Measurements from ENCODE around the gene TRIM15. TPM values are rescaled to one million over a fixed set of nuclear protein-coding genes. Genes with fewer than 3 reads are reported as not detected.

The TRIM15 gene
- total and polyA plus RNA-seq, 7 donors: 0.28 to 52.0 (median 38.4) TPM; not detected in 2

DNA sequence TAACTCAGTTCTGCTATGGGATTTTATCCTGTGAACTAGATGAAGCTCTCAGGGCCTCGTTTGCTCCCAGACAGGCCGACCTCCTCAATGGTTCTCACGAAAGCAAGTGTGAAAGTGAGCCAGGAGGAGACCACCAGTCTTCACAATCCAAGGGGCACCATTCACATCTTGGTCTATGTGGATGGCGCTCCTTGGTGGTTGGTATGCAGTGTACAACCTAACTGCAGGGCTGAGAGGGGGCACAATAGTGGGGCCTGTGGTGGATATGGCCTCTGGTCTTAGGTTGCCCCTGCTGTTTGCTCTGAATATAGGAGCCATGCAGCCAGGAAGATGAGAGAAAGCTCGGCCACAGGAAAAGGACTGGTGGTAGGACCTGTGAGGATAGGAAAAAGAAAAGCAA, 25.2 kb downstream of the TRIM15 start:
- TF ChIP-seq EP300 (IDR thresholded peaks at IDR 0.05) (no peak), POLR2AphosphoS5 (IDR thresholded peaks at IDR 0.05) (no peak), POLR2A (IDR thresholded peaks at IDR 0.05) (no peak)
- TF ChIP-seq, protein P1, sequence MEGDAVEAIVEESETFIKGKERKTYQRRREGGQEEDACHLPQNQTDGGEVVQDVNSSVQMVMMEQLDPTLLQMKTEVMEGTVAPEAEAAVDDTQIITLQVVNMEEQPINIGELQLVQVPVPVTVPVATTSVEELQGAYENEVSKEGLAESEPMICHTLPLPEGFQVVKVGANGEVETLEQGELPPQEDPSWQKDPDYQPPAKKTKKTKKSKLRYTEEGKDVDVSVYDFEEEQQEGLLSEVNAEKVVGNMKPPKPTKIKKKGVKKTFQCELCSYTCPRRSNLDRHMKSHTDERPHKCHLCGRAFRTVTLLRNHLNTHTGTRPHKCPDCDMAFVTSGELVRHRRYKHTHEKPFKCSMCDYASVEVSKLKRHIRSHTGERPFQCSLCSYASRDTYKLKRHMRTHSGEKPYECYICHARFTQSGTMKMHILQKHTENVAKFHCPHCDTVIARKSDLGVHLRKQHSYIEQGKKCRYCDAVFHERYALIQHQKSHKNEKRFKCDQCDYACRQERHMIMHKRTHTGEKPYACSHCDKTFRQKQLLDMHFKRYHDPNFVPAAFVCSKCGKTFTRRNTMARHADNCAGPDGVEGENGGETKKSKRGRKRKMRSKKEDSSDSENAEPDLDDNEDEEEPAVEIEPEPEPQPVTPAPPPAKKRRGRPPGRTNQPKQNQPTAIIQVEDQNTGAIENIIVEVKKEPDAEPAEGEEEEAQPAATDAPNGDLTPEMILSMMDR (IDR thresholded peaks at IDR 0.05): no peak
- Histone ChIP-seq H3K4me1 (no peaks in the 10 kb centered on the region), H3K27me3 (no peaks in the 10 kb centered on the region), H3K27ac (no peak overlapping the region), H3K4me3 (no peak overlapping the region), H3K36me3 (peaks cover 12 to 79% (median 34%) of the 10 kb centered on the region in 4 donors), H3K9me3 (no peaks in the 10 kb centered on the region)
- 95 to 96% methylated on average over 5 of the region's 5 CpGs for WGBS, 2 donors
- intact Hi-C loops (cut with DNase I): no loop called here
- DNase-seq: no peak

DNA sequence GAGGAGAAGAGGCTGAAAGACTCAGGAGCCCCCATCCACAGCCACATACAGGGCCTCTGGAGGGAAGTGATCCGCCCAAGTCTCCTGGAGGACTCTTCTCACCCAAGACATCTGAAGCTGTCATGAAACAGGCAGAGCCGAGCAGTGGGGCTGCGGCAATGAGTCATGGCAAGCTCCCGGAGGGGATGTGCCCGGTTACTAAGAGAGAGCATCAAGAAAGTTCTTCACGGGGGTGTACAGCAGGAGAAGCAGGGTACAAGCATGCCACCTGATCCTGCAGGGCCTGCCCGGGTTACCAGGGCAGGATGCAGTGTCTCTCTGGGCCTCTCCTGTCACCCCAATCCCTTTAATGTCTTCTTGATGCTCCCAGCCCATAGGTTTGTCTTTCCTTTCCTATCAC, 28.7 kb downstream of the TRIM15 start:
- TF ChIP-seq, protein P1 (IDR thresholded peaks at IDR 0.05): no peak
- TF ChIP-seq POLR2A (IDR thresholded peaks at IDR 0.05) (no peak), POLR2AphosphoS5 (IDR thresholded peaks at IDR 0.05) (no peak), EP300 (IDR thresholded peaks at IDR 0.05) (no peak)
- Histone ChIP-seq H3K36me3 (peaks cover 0 to 86% (median 41%) of the 10 kb centered on the region in 4 donors), H3K4me1 (no peaks in the 10 kb centered on the region), H3K27ac (no peak overlapping the region), H3K27me3 (no peaks in the 10 kb centered on the region), H3K4me3 (no peak overlapping the region), H3K9me3 (no peaks in the 10 kb centered on the region)
- intact Hi-C loops (cut with DNase I): no loop called here
- DNase-seq: no peak
- 92 to 94% methylated on average over 7 of the region's 7 CpGs for WGBS, 2 donors

DNA sequence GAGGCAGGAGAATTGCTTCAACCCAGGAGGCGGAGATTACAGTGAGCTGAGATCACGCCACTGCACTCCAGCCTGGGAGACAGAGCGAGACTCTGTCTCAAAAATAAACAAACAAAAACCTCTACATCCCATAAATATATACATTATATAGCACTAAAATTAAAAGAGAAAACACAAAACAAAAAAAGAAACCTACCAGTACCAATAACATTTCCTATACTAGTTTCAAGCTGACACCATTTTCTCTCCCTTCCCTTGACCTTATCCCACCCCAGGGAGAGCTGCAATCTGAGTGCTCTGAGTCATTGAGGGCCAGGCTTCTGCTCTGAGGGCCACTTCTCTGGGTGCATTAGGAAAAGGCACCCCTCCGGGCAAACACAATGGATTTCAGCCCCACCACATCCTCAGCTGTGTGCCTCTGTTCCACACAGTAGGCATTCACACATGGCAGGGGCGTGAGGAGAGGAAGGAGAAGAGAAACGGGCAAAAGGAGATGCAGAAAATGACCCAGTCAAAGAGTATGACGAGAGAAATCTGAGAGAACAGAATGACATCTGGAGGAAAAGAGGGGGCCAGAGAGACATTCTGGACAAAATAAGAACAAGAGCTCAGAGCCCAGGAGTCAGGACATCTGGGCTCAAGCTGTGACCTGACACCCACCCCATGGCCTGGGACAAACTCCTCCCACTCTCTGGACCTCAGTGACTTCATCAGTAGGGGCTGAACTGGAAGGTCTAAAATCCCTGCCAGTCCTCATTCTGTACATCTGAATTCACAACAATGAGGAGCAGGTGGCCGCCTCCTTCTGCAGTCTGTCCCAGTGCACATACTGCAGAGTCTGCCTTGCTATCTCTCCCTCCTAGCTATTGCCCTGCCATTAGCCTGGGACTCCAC, 31.7 kb downstream of the TRIM15 start:
- Histone ChIP-seq H3K4me3 (no peak overlapping the region), H3K27ac (no peak overlapping the region), H3K27me3 (no peaks in the 10 kb centered on the region), H3K9me3 (no peaks in the 10 kb centered on the region), H3K4me1 (no peaks in the 10 kb centered on the region), H3K36me3 (peaks cover 13 to 85% (median 42%) of the 10 kb centered on the region in 4 donors)
- no peak for TF ChIP-seq POLR2A (IDR thresholded peaks at IDR 0.05)
- TF ChIP-seq EP300 (IDR thresholded peaks at IDR 0.05): no peak
- no peak for TF ChIP-seq POLR2AphosphoS5 (IDR thresholded peaks at IDR 0.05)
- TF ChIP-seq, protein P1 (IDR thresholded peaks at IDR 0.05): no peak
- WGBS, 2 donors: 92 to 93% methylated on average over 8 of the region's 8 CpGs
- intact Hi-C loops (cut with DNase I): no loop called here
- no peak for DNase-seq

DNA sequence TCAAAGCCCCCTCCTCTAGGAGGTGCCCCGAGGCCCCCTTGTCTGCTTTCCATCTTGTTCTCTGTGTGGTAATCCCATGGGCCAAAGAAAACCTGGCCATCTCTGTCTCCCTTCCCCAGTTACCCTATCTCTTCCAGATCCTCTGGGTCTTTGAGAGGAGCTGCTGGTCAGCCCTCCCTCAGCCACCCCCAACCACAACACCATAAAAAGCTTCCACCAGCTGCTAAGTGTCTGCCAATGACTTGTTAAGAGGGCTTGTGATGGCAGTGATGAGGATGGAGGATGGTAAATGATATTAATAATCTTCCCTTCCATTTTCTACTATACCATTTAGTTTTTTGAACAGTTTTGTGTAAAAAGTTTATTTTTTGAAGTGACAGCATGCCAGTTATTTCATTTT, 32.6 kb downstream of the TRIM15 start:
- H3K4me1 ChIP-seq: no peaks in the 10 kb centered on the region
- 100% methylated on average over 1 of the region's 1 CpG for WGBS, 2 donors
- H3K36me3 ChIP-seq: peaks cover 16 to 85% (median 41%) of the 10 kb centered on the region in 4 donors
- no peak for TF ChIP-seq EP300 (IDR thresholded peaks at IDR 0.05)
- TF ChIP-seq, protein P1 (IDR thresholded peaks at IDR 0.05): no peak
- TF ChIP-seq POLR2AphosphoS5 (IDR thresholded peaks at IDR 0.05): no peak
- TF ChIP-seq POLR2A (IDR thresholded peaks at IDR 0.05): no peak
- H3K27ac ChIP-seq: no peak overlapping the region
- intact Hi-C loops (cut with DNase I): no loop called here
- no peaks in the 10 kb centered on the region for H3K27me3 ChIP-seq
- H3K9me3 ChIP-seq: no peaks in the 10 kb centered on the region
- DNase-seq: no peak
- no peak overlapping the region for H3K4me3 ChIP-seq
